SU-DHL-6 (cell line): ENCODE results near the gene MLN.
"Not testable (repeated sequence)": the region's sequence is repeated elsewhere in the genome, so short reads cannot be mapped to it uniquely, and the experiment has no call there.

Experiments
- H2AFZ ChIP-seq: fragments of 200-600 bp; sonication (generic); 2 replicates; pipeline ENCODE4 v1.6.1; 2014; ENCODE audit warnings: low read depth, mild to moderate bottlenecking, moderate library complexity, mixed read lengths, antibody characterized with exemption, low read length; ENCODE audit not compliant: severe bottlenecking
- H3F3A ChIP-seq: fragments of 200-600 bp; shearing (Covaris generic); 2 replicates; pipeline ENCODE4 v1.6.0; 2016; ENCODE audit warnings: antibody characterized with exemption, mild to moderate bottlenecking; ENCODE audit not compliant: insufficient read depth
- H3K27ac ChIP-seq: fragments of 200-600 bp; sonication (generic); 2 replicates; pipeline ENCODE4 v1.5.1; 2016; ENCODE audit warnings: low read depth, mild to moderate bottlenecking, low read length, moderate library complexity, mixed read lengths
- H3K27me3 ChIP-seq: fragments of 200-600 bp; sonication (generic), shearing (Covaris generic); 2 replicates; pipeline ENCODE4 v1.6.0; 2014; ENCODE audit warnings: mild to moderate bottlenecking, low read length
- H3K36me3 ChIP-seq: fragments of 200-600 bp; sonication (generic); 2 replicates; pipeline ENCODE4 v1.6.1; 2014; ENCODE audit warnings: mild to moderate bottlenecking, low read length, mixed read lengths
- H3K4me2 ChIP-seq: fragments of 300-600, 200-600 bp; shearing (Covaris generic), sonication (generic); 2 replicates; pipeline ENCODE4 v1.6.0; 2014; ENCODE audit warnings: low read length, low read depth, mild to moderate bottlenecking; ENCODE audit not compliant: poor library complexity, severe bottlenecking
- H3K4me3 ChIP-seq: fragments of 200-600 bp; sonication (generic); 2 replicates; pipeline ENCODE4 v1.5.1; 2014; ENCODE audit warnings: antibody characterized with exemption, low read length, mild to moderate bottlenecking, mixed read lengths; ENCODE audit not compliant: insufficient read depth, poor library complexity, severe bottlenecking
- H3K79me2 ChIP-seq: fragments of 200-600 bp; sonication (generic); 2 replicates; pipeline ENCODE4 v1.6.1; 2014; ENCODE audit warnings: mild to moderate bottlenecking, low read length, moderate library complexity; ENCODE audit not compliant: insufficient read depth
- H3K9ac ChIP-seq: fragments of 200-600 bp; sonication (generic); 2 replicates; pipeline ENCODE4 v1.7.0; 2014; ENCODE audit warnings: mild to moderate bottlenecking, low read length
- H3K9me2 ChIP-seq: fragments of 200-600 bp; sonication (generic); replicated peaks from 2 replicates; pipeline ENCODE4 v1.6.1; 2014; ENCODE audit warnings: low read length; ENCODE audit not compliant: insufficient read depth
- H3K9me3 ChIP-seq: fragments of 200-600 bp; sonication (generic); 2 replicates; pipeline ENCODE4 v1.6.1; 2014; ENCODE audit warnings: low read length, mixed read lengths; ENCODE audit not compliant: insufficient read depth
- H4K20me1 ChIP-seq: fragments of 200-600 bp; sonication (generic); 2 replicates; pipeline ENCODE4 v1.6.1; 2014; ENCODE audit warnings: low read depth, mild to moderate bottlenecking, antibody characterized with exemption, low read length, moderate library complexity, mixed read lengths
- EZH2phosphoT487 ChIP-seq: fragments of 200-600 bp; sonication (generic), shearing (Covaris generic); conservative IDR thresholded peaks from 2 replicates; pipeline ENCODE4 v1.6.1; 2018; ENCODE audit warnings: mild to moderate bottlenecking, antibody characterized with exemption, low read length, moderate library complexity, mixed read lengths
- TF ChIP-seq, protein P1 (sequence below): fragments of 200-600 bp; sonication (generic); IDR thresholded peaks from one replicate; pipeline ENCODE4 v1.5.1; 2017; ENCODE audit warnings: antibody characterized with exemption, mild to moderate bottlenecking, low read length, moderate library complexity; ENCODE audit not compliant: insufficient read depth, poor library complexity, severe bottlenecking

Gene MLN

GRCh38 chr6:33834401-33835392 lies 30.9 kb upstream of the MLN start:
- no peaks in the 10 kb centered on the region for H3K27me3 ChIP-seq
- H3K36me3 ChIP-seq = no peaks in the 10 kb centered on the region
- H3K9ac ChIP-seq = no peak overlapping the region
- TF ChIP-seq, protein P1, sequence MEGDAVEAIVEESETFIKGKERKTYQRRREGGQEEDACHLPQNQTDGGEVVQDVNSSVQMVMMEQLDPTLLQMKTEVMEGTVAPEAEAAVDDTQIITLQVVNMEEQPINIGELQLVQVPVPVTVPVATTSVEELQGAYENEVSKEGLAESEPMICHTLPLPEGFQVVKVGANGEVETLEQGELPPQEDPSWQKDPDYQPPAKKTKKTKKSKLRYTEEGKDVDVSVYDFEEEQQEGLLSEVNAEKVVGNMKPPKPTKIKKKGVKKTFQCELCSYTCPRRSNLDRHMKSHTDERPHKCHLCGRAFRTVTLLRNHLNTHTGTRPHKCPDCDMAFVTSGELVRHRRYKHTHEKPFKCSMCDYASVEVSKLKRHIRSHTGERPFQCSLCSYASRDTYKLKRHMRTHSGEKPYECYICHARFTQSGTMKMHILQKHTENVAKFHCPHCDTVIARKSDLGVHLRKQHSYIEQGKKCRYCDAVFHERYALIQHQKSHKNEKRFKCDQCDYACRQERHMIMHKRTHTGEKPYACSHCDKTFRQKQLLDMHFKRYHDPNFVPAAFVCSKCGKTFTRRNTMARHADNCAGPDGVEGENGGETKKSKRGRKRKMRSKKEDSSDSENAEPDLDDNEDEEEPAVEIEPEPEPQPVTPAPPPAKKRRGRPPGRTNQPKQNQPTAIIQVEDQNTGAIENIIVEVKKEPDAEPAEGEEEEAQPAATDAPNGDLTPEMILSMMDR = no peak
- TF ChIP-seq EZH2phosphoT487 = no peak
- H3K27ac ChIP-seq = no peak overlapping the region
- no peak overlapping the region for H3K4me2 ChIP-seq
- no peaks in the 10 kb centered on the region for H3F3A ChIP-seq
- H3K4me3 ChIP-seq = no peak overlapping the region
- no peaks in the 10 kb centered on the region for H3K79me2 ChIP-seq
- no peak overlapping the region for H2AFZ ChIP-seq
- no peaks in the 10 kb centered on the region for H4K20me1 ChIP-seq
- no peaks in the 10 kb centered on the region for H3K9me3 ChIP-seq
- H3K9me2 ChIP-seq = no peaks in the 10 kb centered on the region

DNA sequence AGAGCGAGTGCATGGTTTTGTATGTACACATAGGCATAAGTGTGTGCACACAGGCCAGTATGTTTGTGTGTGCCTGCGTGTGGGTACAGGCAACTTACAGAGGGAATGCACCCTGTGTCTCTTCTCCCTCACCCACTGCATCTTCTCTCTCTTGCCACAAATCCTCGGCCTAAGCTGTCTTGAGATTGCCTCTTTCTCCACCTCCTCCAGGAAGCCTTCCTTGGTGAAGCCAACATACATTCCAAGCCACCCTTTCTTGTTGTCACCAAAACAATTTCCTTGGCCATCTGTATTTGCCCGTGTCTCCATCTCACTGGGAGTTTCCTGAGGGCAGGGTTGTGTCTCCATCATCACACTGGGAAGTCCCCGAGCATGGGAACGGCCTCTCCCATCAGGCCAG lies 29.8 kb upstream of the MLN start:
- no peak overlapping the region for H3K4me2 ChIP-seq
- H3K9me3 ChIP-seq = no peaks in the 10 kb centered on the region
- no peaks in the 10 kb centered on the region for H4K20me1 ChIP-seq
- no peak for TF ChIP-seq EZH2phosphoT487
- TF ChIP-seq, protein P1 = no peak
- H3K27ac ChIP-seq = no peak overlapping the region
- no peak overlapping the region for H2AFZ ChIP-seq
- no peak overlapping the region for H3K4me3 ChIP-seq
- H3K9ac ChIP-seq = no peak overlapping the region
- H3F3A ChIP-seq = no peaks in the 10 kb centered on the region
- H3K79me2 ChIP-seq = no peaks in the 10 kb centered on the region
- no peaks in the 10 kb centered on the region for H3K36me3 ChIP-seq
- no peaks in the 10 kb centered on the region for H3K9me2 ChIP-seq
- no peaks in the 10 kb centered on the region for H3K27me3 ChIP-seq

DNA sequence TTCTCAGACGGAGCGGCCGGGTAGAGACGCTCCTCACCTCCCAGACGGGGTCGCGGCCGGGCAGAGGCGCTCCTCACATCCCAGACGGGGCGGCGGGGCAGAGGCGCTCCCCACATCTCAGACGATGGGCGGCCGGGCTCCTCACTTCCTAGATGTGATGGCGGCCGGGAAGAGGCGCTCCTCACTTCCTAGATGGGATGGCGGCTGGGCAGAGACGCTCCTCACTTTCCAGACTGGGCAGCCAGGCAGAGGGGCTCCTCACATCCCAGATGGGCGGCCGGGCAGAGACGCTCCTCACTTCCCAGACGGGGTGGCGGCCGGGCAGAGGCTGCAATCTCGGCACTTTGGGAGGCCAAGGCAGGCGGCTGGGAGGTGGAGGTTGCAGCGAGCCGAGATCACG lies 29.0 kb upstream of the MLN start:
- not testable (repeated sequence) for H3K4me2 ChIP-seq, H4K20me1 ChIP-seq, H3K79me2 ChIP-seq, H3K27ac ChIP-seq, H3K9ac ChIP-seq, H3K4me3 ChIP-seq, H3K9me2 ChIP-seq, H3K9me3 ChIP-seq, H3K36me3 ChIP-seq, H2AFZ ChIP-seq, H3F3A ChIP-seq, H3K27me3 ChIP-seq

- H3K27me3 ChIP-seq, H3K27ac ChIP-seq, H3K9ac ChIP-seq: not testable (repeated sequence)
These were observed 27.9 kb upstream of the MLN start for GRCh38 chr6:33831725-33832124.

More at GRCh38 chr6:33831725-33832124, 27.9 kb upstream of the MLN start:
- not testable (repeated sequence) for H3K4me2 ChIP-seq, H3K36me3 ChIP-seq, H2AFZ ChIP-seq, H4K20me1 ChIP-seq, H3F3A ChIP-seq, H3K9me3 ChIP-seq, H3K79me2 ChIP-seq, H3K9me2 ChIP-seq, H3K4me3 ChIP-seq
